RCC 7860 (cell line): Measurements from ENCODE around the gene DCBLD2.

Experiments
- DNase-seq: peaks from one replicate; pipeline ENCODE4 v3.0.0-alpha.2; 2015; ENCODE audit warnings: low spot score
- FAIRE-seq: peaks from 2 replicates; lab custom pipeline; 2012; peaks lifted over from hg19 to GRCh38; lab: Jason Lieb, UNC

The DCBLD2 gene

GRCh38 chr3:98772022-98772421 lies 129.5 kb downstream of the DCBLD2 start:
- FAIRE-seq: no peak
- DNase-seq: no peak

DNA sequence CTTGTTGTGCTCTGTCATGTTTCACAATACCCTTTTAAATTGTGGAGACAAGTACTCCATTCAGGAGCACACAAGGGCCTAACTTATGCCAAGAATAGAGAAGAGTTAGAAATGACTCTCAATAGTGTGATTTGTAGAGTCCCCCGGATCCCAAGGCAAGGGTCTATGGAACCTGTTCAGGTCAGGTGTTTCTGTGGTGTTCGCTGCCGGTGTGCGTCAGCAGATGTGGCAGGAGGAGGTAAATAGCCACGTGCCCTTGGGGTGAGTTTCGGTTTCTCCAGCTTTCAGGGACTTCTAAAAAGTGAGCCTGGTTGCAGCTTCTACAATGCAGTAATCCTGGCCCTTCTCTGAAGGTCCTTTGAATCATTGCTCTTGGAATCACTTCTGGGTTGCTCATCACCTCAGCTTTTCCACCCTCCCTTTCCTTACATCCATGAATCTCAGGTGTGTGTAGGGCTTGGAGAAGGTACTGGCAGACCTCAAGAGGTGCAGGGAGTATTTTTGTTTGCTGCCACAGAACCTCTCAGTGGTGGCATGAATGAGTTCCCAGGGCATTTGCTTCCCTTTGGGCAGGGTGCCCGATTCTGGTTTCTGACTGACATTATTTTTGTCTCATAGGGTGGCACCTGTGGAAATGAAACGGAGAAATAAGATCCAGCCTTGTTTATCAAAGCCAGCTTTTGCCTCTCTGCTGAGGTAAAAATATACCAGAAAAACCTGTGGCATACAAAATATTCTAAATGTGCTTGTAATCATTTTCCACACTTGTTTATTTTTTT lies 131.0 kb downstream of the DCBLD2 start:
- FAIRE-seq (no peak), DNase-seq (no peak)

DNA sequence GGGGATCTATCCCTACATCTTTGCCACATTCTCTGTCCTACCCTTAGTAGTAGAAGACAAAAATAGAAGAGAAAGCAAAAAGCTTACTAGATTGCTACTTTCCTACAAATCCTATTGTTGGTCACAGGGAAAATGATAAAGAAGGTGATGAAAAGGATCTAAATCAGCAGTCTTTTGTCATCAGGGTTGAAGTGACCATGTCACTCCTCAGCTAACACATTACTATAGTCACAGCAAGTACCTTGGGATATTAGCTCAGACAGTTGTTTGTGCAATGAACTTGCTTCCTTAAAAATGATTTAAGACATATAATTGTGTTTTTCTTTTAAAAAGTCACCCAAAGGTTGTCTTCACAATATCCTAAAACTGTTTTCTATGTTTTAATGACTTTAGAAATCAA lies 132.0 kb downstream of the DCBLD2 start:
- DNase-seq: no peak
- FAIRE-seq: no peak

GRCh38 chr3:98768961-98769360 lies 132.5 kb downstream of the DCBLD2 start:
- no peak for DNase-seq
- FAIRE-seq: no peak

DNA sequence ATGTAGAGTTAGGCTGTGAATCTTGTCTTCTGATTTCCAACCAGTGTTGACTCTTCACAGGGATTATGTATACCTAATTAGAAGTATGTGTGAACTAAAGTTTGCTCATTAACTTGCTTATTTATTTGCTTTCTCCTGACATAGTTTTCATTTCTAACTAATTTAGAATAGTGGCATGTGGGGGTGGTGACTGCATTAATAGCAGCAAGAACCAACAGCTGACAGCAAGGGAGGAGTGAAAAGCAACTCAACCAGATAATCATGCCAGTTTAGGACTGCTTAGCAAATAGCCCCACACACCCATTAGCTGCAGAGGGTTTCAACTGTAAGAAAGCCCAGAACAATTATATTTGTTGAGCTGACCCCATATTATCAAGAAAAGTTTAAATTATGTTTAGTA lies 134.6 kb downstream of the DCBLD2 start:
- no peak for FAIRE-seq
- DNase-seq: no peak

DNA sequence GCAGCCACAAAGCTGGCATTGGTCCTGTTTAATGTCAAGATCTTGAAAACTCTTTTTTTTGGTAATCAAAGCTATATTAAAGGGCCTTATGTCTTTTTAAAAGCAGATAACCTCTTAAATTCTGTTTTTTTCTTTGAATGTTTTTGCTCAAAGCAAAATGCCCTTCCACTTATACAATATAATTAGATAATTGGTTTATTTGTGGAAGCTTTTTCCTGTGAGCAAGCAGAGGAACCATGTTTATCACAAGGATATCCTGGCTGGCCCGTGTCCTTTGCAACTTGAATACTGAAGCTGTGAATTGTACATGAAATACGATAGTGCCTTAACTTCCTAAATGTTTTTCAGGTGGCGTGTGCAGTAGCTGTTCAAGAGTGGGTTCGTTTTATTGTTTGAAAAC lies 135.8 kb downstream of the DCBLD2 start:
- FAIRE-seq: no peak
- DNase-seq: no peak

DNA sequence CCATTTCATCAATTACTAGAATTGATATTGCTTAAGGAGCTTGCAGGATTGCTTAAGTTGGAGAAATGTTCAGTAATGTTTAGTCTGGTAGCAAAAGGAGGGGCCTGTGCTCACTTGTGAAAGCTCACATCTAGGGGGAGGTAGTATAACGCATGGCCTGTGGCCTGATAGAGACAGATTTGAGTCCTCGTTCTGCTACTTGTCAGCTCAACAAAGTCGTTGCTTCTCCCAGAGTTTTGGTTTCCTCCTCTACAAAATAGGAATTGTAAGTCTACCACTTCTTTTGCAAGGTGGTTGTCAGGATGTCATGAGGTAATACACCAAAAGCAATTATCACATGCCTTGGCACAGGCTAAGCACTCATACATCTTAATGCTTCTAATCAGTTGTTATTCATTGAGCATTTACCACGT lies 137.0 kb downstream of the DCBLD2 start:
- DNase-seq (no peak), FAIRE-seq (no peak)

DNA sequence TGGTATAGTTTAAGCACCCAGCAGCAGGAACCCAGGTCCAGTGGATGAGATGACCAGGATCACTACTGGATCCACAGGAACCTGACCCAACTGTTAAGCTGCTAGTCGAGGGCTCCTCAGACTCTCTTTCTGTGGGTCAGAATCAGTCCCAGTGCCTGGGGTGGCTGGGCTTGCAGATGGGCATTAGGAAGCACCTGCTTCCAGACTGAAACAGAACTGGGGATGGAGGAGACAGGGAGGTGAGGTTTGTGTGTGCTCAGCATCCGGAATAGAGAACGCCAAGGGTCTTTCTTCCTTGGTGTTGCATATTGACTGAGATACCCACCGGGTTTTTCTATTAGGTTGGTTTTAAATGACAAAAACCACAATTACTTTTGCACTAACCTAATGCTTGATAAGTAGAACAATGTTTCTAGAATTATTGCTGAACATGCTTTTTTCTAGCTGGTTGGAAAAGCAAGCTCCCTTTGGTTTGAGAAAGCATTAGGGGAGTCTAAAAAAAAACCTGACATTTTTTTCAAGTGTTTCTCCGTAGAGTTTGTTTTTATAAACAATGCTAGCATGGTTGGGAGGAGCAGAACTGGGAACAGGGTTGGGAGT lies 137.6 kb downstream of the DCBLD2 start:
- FAIRE-seq: no peak
- no peak for DNase-seq

GRCh38 chr3:98763076-98763475 lies 138.4 kb downstream of the DCBLD2 start, which contains the start of gene ST3GAL6:
Gene ST3GAL6 (plus strand): TSS chr3:98763340. CDS start chr3:98768441, 5,101 bp downstream.
- DNase-seq (no peak), FAIRE-seq (no peak)

DNA sequence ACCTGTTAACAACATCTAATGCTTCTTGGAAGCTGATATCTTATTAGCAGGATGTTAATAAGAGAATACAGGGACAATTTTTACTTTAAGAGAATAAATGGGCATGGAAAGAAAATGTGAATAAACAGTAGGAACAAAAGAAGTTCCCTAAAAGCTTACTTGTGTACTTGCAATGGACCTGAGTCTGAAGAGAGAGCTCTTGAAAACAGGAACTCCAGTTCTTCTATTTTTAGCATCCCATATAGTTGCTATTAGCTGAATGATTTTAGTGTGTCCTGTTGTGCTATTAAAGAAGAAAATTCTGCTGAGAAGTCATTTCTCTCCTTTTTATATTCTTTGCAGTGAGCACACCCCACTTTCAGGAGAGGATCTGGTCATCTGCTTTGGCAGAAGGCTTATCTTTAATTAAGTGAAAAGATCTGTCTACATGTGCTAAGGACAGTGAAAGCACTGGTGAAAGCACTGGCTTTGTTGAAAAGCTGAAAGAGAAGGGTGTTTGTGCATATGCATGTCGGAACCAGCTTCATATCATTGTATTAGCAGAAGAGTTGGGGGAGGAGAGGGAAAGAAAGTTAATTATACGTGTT lies 139.8 kb downstream of the DCBLD2 start:
- no peak for DNase-seq
- no peak for FAIRE-seq

GRCh38 chr3:98759629-98760028 lies 141.9 kb downstream of the DCBLD2 start:
- no peak for FAIRE-seq

GRCh38 chr3:98755601-98756000 lies 145.9 kb downstream of the DCBLD2 start:
- no peak for FAIRE-seq
- no peak for DNase-seq

More at GRCh38 chr3:98759629-98760028, 141.9 kb downstream of the DCBLD2 start:
- no peak for DNase-seq

DNA sequence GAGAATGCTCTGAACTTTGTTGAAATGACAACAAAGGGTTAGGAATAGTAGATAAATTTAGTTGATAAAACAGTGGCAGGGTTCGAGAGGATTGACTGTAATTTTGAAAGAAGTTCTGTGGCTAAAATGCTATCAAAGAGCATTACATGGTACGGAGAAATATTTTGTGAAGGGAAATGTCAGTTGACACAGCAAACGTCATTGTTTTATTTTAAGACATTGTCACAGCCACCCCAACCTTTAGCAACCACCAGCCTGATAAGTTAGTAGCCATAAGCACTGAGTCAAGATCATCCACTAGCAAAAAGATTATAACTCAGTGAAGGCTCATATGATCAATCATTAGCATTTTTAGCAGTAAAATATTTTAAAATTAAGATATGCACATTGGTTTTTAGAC lies 147.0 kb downstream of the DCBLD2 start:
- DNase-seq: no peak
- no peak for FAIRE-seq

DNA sequence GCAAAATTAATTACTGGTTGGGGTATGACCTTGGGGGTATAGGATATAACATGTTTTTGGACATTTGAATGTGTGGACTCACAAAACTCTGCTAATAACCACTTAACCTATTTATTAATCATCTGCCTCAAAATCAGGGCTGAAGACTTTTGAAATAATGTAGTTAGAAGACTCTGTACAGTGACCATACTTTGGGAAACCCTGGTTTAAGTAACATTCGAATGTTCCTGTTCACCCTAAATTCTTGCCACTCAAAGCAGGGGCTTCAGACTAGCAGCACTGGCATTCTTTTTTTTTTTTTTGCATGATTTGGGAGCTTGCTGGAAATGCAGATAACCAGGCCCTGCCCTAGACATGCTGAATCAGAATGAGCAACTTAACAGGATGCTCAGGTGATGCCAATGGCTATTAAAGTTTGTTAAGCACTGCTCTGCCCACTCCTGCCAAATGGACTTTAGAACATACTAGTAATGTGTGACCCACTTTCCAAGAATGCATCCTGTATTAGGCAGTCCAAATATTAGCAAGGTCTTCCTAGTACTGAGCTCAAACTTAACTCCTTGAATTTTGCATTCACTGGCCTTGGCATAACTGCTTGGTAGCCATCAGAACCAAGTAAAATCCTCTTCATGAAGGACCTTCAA lies 151.1 kb downstream of the DCBLD2 start:
- no peak for FAIRE-seq
- DNase-seq: no peak

- FAIRE-seq (no peak), DNase-seq (no peak)
These were observed 154.6 kb downstream of the DCBLD2 start for GRCh38 chr3:98746882-98747281.

DNA sequence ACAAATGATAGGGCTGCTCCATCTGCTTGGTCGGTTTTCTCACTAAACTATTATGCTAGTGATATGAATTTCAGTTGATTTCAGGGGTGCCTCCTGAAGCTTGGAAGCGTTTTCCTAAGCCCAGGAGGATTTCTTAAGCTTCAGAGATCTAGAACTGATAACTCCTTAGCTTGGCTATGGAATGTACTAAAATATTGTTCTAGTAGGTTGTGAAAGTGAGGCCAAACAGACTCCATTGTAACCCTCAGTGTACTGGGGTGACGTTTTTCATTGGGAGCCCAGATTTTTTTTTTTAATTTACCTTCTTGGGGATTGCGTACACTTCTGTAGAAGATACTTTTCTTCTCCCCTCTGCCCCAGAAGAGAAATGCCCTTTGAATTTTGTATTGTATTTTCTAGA lies 155.4 kb downstream of the DCBLD2 start:
- FAIRE-seq (no peak), DNase-seq (no peak)
